Neuronal stem cell (in vitro differentiated cells): ENCODE data around the gene KLHL6.
"Not testable (repeated sequence)": the region's sequence is repeated elsewhere in the genome, so short reads cannot be mapped to it uniquely, and the experiment has no call there.

ENCODE experiments used
- DNase-seq: peaks from one replicate; pipeline ENCODE4 v3.0.0-alpha.2; 2013; ENCODE audit warnings: low spot score
- H2AFZ ChIP-seq: one replicate; pipeline ENCODE4 v1.6.1; 2013; ENCODE audit warnings: mild to moderate bottlenecking, low read length, inconsistent platforms
- H2AK5ac ChIP-seq: 2 replicates; pipeline ENCODE4 v1.6.1; 2013; ENCODE audit warnings: low read depth, mild to moderate bottlenecking, inconsistent platforms, low read length, moderate library complexity, mixed read lengths
- H2BK120ac ChIP-seq: 2 replicates; pipeline ENCODE4 v1.6.1; 2013; ENCODE audit warnings: low read depth, mild to moderate bottlenecking, inconsistent platforms, low read length, moderate library complexity, mixed read lengths
- H2BK12ac ChIP-seq: one replicate; pipeline ENCODE4 v1.6.1; 2013; ENCODE audit warnings: low read length, inconsistent platforms
- H2BK15ac ChIP-seq: 2 replicates; pipeline ENCODE4 v1.6.1; 2013; ENCODE audit warnings: mild to moderate bottlenecking, low read length, inconsistent platforms, mixed read lengths
- H2BK5ac ChIP-seq: one replicate; pipeline ENCODE4 v1.6.1; 2013; ENCODE audit warnings: inconsistent platforms, mild to moderate bottlenecking, low read length, moderate library complexity
- H3K14ac ChIP-seq: one replicate; pipeline ENCODE4 v1.6.1; 2013; ENCODE audit warnings: low read length, inconsistent platforms
- H3K18ac ChIP-seq: 2 replicates; pipeline ENCODE4 v1.6.1; 2013; ENCODE audit warnings: low read length, inconsistent platforms
- H3K23ac ChIP-seq: 2 replicates; pipeline ENCODE4 v1.6.1; 2013; ENCODE audit warnings: low read depth, mild to moderate bottlenecking, mixed read lengths, low read length, inconsistent platforms; ENCODE audit not compliant: poor library complexity
- H3K27ac ChIP-seq: replicated peaks from 3 replicates; pipeline ENCODE4 v1.5.1; 2013; ENCODE audit warnings: low read length, inconsistent platforms
- H3K27me3 ChIP-seq, 3 experiments: 2 replicates each; pipeline ENCODE4 v1.6.1; 2013; ENCODE audit warnings: low read length in 3 of 3, mild to moderate bottlenecking in 2 of 3, inconsistent platforms in 1 of 3, low read depth in 1 of 3, mixed read lengths in 1 of 3, moderate library complexity in 1 of 3; ENCODE audit not compliant: control insufficient read depth in 3 of 3, insufficient read depth in 3 of 3
- H3K36me3 ChIP-seq, 2 donors: replicated peaks in 1 of 2; 2 replicates each; pipeline ENCODE4 v1.6.1; 2013; ENCODE audit warnings: low read length in 2 of 2; ENCODE audit not compliant: control insufficient read depth in 2 of 2, insufficient read depth in 2 of 2
- H3K4ac ChIP-seq: 2 replicates; pipeline ENCODE4 v1.6.1; 2013; ENCODE audit warnings: inconsistent platforms, mild to moderate bottlenecking, low read length, moderate library complexity
- H3K4me1 ChIP-seq, 2 donors: 1 replicate in 1 of 2; 2 replicates in 1 of 2; pipeline ENCODE4 v1.6.1; 2013; ENCODE audit warnings: low read length in 2 of 2, low read depth in 1 of 2; ENCODE audit not compliant: control insufficient read depth in 2 of 2, insufficient read depth in 1 of 2
- H3K4me2 ChIP-seq: one replicate; pipeline ENCODE4 v1.6.1; 2013; ENCODE audit warnings: mild to moderate bottlenecking, low read length, inconsistent platforms; ENCODE audit not compliant: insufficient read depth, poor library complexity, severe bottlenecking
- H3K4me3 ChIP-seq, 2 donors: 2 replicates each; pipeline ENCODE4 v1.5.1; 2013; ENCODE audit warnings: low read length in 2 of 2, mild to moderate bottlenecking in 2 of 2, inconsistent platforms in 1 of 2, moderate library complexity in 1 of 2
- H3K79me1 ChIP-seq: one replicate; pipeline ENCODE4 v1.6.1; 2013; ENCODE audit warnings: low read depth, mild to moderate bottlenecking, inconsistent platforms, low read length, moderate library complexity
- H3K9ac ChIP-seq: one replicate; pipeline ENCODE4 v1.6.1; 2013; ENCODE audit warnings: mild to moderate bottlenecking, low read depth, low read length, inconsistent platforms; ENCODE audit not compliant: poor library complexity
- H3K9me3 ChIP-seq, 2 donors: replicated peaks in 1 of 2; 2 replicates each; pipeline versions ENCODE3 to v1.6.1; 2013; ENCODE audit warnings: low read length in 2 of 2, mild to moderate bottlenecking in 2 of 2, inconsistent platforms in 1 of 2, low read depth in 1 of 2, mixed read lengths in 1 of 2, moderate library complexity in 1 of 2; ENCODE audit not compliant: control insufficient read depth in 2 of 2, insufficient read depth in 1 of 2
- H4K8ac ChIP-seq: one replicate; pipeline ENCODE4 v1.6.1; 2013; ENCODE audit warnings: low read depth, mild to moderate bottlenecking, inconsistent platforms, low read length, moderate library complexity
- H4K91ac ChIP-seq: one replicate; pipeline ENCODE4 v1.6.1; 2013; ENCODE audit warnings: low read length, low read depth, mild to moderate bottlenecking, inconsistent platforms; ENCODE audit not compliant: poor library complexity
- WGBS, 2 donors: extraction: QIAGEN DNeasy Blood & Tissue Kit; methylation state at CpG; one replicate each; pipeline ENCODE4 v1.1.7; 2013; ENCODE audit warnings: missing lambda C conversion rate in 2 of 2, mixed read lengths in 1 of 2; ENCODE audit not compliant: insufficient read length in 2 of 2, insufficient replicate concordance in 1 of 2; ENCODE audit errors: extremely low coverage in 2 of 2; 5-methylcytosine and 5-hydroxymethylcytosine counted together

Gene KLHL6

GRCh38 chr3:183511286-183512131 lies 44.0 kb downstream of the KLHL6 start:
- H2BK12ac ChIP-seq, H4K8ac ChIP-seq, H2BK120ac ChIP-seq, H3K27me3 ChIP-seq, H3K4me3 ChIP-seq, DNase-seq, H2AK5ac ChIP-seq, H3K4me1 ChIP-seq, H3K4ac ChIP-seq, H2BK15ac ChIP-seq, H3K23ac ChIP-seq, H3K27ac ChIP-seq, H3K9ac ChIP-seq, H3K14ac ChIP-seq, H3K9me3 ChIP-seq, H4K91ac ChIP-seq, H3K18ac ChIP-seq, H3K36me3 ChIP-seq, H2BK5ac ChIP-seq, H3K79me1 ChIP-seq, H3K4me2 ChIP-seq: not testable (repeated sequence)
- no CpG with 5 or more reads among the region's 14 CpGs for WGBS, 2 donors
- peak overlapping the region; percentile 70 for H2AFZ ChIP-seq

GRCh38 chr3:183508821-183509220 lies 46.7 kb downstream of the KLHL6 start:
- Histone ChIP-seq H3K4me3 (no peak overlapping the region), H3K4me1 (peaks cover 1 to 8% of the 10 kb centered on the region in 2 donors), H3K14ac (no peak overlapping the region), H3K4me2 (no peak overlapping the region), H2BK15ac (no peak overlapping the region), H2BK12ac (no peak overlapping the region), H3K9me3 (peaks cover 0 to 2% of the 10 kb centered on the region in 2 donors), H2AFZ (no peak overlapping the region), H3K4ac (no peak overlapping the region), H3K9ac (no peak overlapping the region), H2AK5ac (no peak overlapping the region), H2BK120ac (no peak overlapping the region), H2BK5ac (no peak overlapping the region), H3K27ac (no peak overlapping the region), H3K36me3 (no peaks in the 10 kb centered on the region), H3K18ac (no peak overlapping the region), H3K79me1 (no peaks in the 10 kb centered on the region), H4K8ac (no peak overlapping the region), H3K27me3 (no peaks in the 10 kb centered on the region), H3K23ac (no peak overlapping the region), H4K91ac (no peak overlapping the region)
- WGBS, 2 donors: no CpG with 5 or more reads among the region's 2 CpGs
- no peak for DNase-seq

DNA sequence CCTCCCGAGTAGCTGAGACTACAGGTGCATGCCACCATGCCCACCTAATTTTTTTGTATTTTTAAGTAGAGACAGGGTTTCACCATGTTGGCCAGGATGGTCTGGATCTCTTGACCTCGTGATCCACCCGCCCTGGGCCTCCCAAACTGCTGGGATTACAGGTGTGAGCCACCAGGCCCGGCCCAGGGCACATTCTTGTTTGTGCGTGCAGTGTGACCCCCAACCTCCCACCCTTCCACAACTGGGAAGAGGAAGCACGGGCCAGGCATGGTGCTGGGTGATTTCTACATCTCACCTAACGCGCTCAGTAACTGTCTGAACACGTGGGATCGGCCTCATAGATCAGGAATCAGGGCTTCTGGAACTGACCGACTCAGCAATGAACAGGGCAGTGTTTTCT lies 48.0 kb downstream of the KLHL6 start:
- H2BK5ac ChIP-seq: no peak overlapping the region
- no peak overlapping the region for H2BK12ac ChIP-seq
- H3K18ac ChIP-seq: no peak overlapping the region
- no peak overlapping the region for H3K23ac ChIP-seq
- DNase-seq: no peak
- no peak overlapping the region for H3K14ac ChIP-seq
- peaks cover 0 to 2% of the 10 kb centered on the region in 2 donors for H3K9me3 ChIP-seq
- H3K27me3 ChIP-seq: no peaks in the 10 kb centered on the region
- H3K9ac ChIP-seq: no peak overlapping the region
- no peak overlapping the region for H3K4ac ChIP-seq
- peaks cover 1 to 8% of the 10 kb centered on the region in 2 donors for H3K4me1 ChIP-seq
- H3K36me3 ChIP-seq: no peaks in the 10 kb centered on the region
- no peak overlapping the region for H4K91ac ChIP-seq
- H4K8ac ChIP-seq: no peak overlapping the region
- H3K27ac ChIP-seq: no peak overlapping the region
- H2BK15ac ChIP-seq: no peak overlapping the region
- no CpG with 5 or more reads among the region's 11 CpGs for WGBS, 2 donors
- H2AK5ac ChIP-seq: no peak overlapping the region
- no peaks in the 10 kb centered on the region for H3K79me1 ChIP-seq
- no peak overlapping the region for H3K4me3 ChIP-seq
- H2AFZ ChIP-seq: no peak overlapping the region
- no peak overlapping the region for H3K4me2 ChIP-seq
- no peak overlapping the region for H2BK120ac ChIP-seq

DNA sequence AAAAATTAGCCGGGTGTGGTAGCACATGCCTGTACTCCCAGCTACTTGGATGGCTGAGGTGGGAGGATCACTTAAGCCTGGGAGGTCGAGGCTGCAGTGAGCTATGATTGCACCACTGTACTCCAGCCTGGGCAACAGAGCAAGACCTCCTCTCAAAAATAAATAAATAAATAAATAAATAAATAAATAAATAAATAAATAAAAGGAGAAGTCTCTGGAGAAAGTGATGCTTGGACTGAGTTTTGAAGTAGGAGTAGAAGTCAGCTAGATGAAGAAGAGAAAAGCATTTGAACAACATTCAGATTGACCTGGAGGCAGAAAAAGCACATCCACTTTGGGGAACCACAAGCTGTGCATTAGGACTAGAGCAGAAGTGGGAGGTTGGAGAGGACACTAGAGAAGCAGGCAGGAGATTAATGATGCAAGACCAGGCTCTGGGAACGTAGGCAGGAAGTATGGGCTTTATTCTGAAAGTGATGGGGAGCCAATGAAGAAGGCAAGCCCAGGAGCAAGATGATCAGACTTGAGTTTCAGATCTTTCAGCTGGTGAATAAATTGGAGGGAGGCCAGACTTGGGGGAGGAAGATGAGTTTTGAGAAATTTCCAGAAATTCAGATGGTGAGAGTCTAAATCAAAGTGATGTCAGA lies 48.7 kb downstream of the KLHL6 start:
- no peak overlapping the region for H2BK120ac ChIP-seq
- no peak overlapping the region for H3K27ac ChIP-seq
- no CpG with 5 or more reads among the region's 3 CpGs for WGBS, 2 donors
- H2BK15ac ChIP-seq: no peak overlapping the region
- H3K4me1 ChIP-seq: peaks cover 1 to 5% of the 10 kb centered on the region in 2 donors
- H3K14ac ChIP-seq: no peak overlapping the region
- H3K79me1 ChIP-seq: no peaks in the 10 kb centered on the region
- no peak overlapping the region for H4K91ac ChIP-seq
- no peak overlapping the region for H4K8ac ChIP-seq
- H3K4ac ChIP-seq: no peak overlapping the region
- H3K4me3 ChIP-seq: no peak overlapping the region
- no peak overlapping the region for H3K4me2 ChIP-seq
- H3K9ac ChIP-seq: no peak overlapping the region
- H3K27me3 ChIP-seq: no peaks in the 10 kb centered on the region
- H2BK5ac ChIP-seq: no peak overlapping the region
- H3K36me3 ChIP-seq: no peaks in the 10 kb centered on the region
- no peak overlapping the region for H2AK5ac ChIP-seq
- H3K9me3 ChIP-seq: peaks cover 0 to 2% of the 10 kb centered on the region in 2 donors
- no peak overlapping the region for H3K18ac ChIP-seq
- no peak overlapping the region for H2BK12ac ChIP-seq
- no peak overlapping the region for H2AFZ ChIP-seq
- H3K23ac ChIP-seq: no peak overlapping the region
- no peak for DNase-seq
